Kidney (tissue), 22 donors: ENCODE data around the gene GM2A. TPM values are rescaled to one million over a fixed set of nuclear protein-coding genes. Genes with fewer than 3 reads are reported as not detected.

Experiments used
- DNase-seq, 5 donors: peaks; one replicate each; pipeline ENCODE4 v3.0.0-alpha.2; 2013 to 2020
- FAIRE-seq: peaks from 2 replicates; lab custom pipeline; 2012; peaks lifted over from hg19 to GRCh38; lab: Jason Lieb, UNC
- H3K27ac ChIP-seq, 2 donors: one replicate each; pipeline ENCODE4 v1.7.0; 2013; ENCODE audit warnings: low read depth in 2 of 2, low read length in 2 of 2, inconsistent platforms in 1 of 2
- H3K27me3 ChIP-seq: one replicate; pipeline ENCODE4 v1.7.1; 2013; ENCODE audit warnings: low read length, inconsistent platforms; ENCODE audit not compliant: control insufficient read depth, insufficient read depth
- H3K36me3 ChIP-seq, 3 donors: one replicate each; pipeline versions ENCODE4 v1.7.0 to v1.7.1; 2013; ENCODE audit warnings: low read length in 3 of 3, control low read depth in 1 of 3, inconsistent platforms in 1 of 3; ENCODE audit not compliant: insufficient read depth in 3 of 3, control insufficient read depth in 2 of 3
- H3K4me1 ChIP-seq, 3 donors: one replicate each; pipeline versions ENCODE4 v1.7.0 to v1.7.1; 2013; ENCODE audit warnings: low read length in 3 of 3, inconsistent platforms in 1 of 3, low read depth in 1 of 3; ENCODE audit not compliant: control insufficient read depth in 2 of 3, insufficient read depth in 2 of 3
- H3K4me3 ChIP-seq, 3 donors: one replicate each; pipeline versions ENCODE4 v1.7.0 to v1.8.1; 2013; ENCODE audit warnings: low read length in 3 of 3, control low read depth in 1 of 3, inconsistent platforms in 1 of 3
- H3K9ac ChIP-seq, 3 donors: one replicate each; pipeline versions ENCODE4 v1.7.0 to v1.7.1; 2013; ENCODE audit warnings: low read length in 3 of 3, control low read depth in 1 of 3, inconsistent platforms in 1 of 3
- H3K9me3 ChIP-seq, 3 donors: one replicate each; pipeline versions ENCODE4 v1.7.0 to v1.7.1; 2013; ENCODE audit warnings: low read length in 3 of 3, control low read depth in 1 of 3, inconsistent platforms in 1 of 3; ENCODE audit not compliant: control insufficient read depth in 2 of 3, insufficient read depth in 1 of 3
- intact Hi-C: fragments of 100-400 bp; cut with DNase I; formaldehyde crosslinking; loops from one replicate; pipeline ENCODE4 v1.11.1; 2022
- long read RNA-seq, 10 donors: library from polyadenylated mRNA in 1 of 10; unstranded in 1 of 10; transcript quantifications; one replicate each; pipeline ENCODE4 v2.0.0 and lab custom pipeline, GENCODE V29; 2021 to 2026
- polyA plus RNA-seq: library from polyadenylated mRNA; stranded (reverse); fragments of 350-450 nt; fragmentation: Illumina TruSeq; extraction: RNeasy Lipid Tissue Mini Kit (QIAGEN cat#74804); gene quantifications from one replicate; pipeline ENCODE4 v1.2.3, GENCODE V29; 2014; ENCODE audit warnings: low read depth, low replicate concordance; ENCODE audit not compliant: insufficient read depth
- total RNA-seq: library from RNA; stranded (reverse); fragmentation: NEBNext Ultra II Directional; extraction: Animal tissue kit (Norgen Biotek cat#: 25700); gene quantifications from one replicate; pipeline ENCODE4 v1.2.1, GENCODE V29; 2021
- TF ChIP-seq, protein P1 (sequence below): IDR thresholded peaks from 3 replicates; pipeline ENCODE4 v1.5.1; 2012; ENCODE audit warnings: mild to moderate bottlenecking, moderate library complexity, borderline replicate concordance; ENCODE audit not compliant: insufficient read depth; ENCODE audit errors: extremely low read depth
- donor health status: control.
- donor health status: control.
- donor health status: control.
- donor health status: control.
- donor health status: control.
- donor health status: DM: yes; HTN: yes; CAD: no.
- donor health status: Normal renal cell carcinoma (clear cell type).

Gene GM2A
- total RNA-seq (29.8 TPM), polyA plus RNA-seq (13.7 TPM)
- long read RNA-seq, donor 1, partial matches to known transcripts = 0 of 4 reads
- long read RNA-seq, donor 1, other reads (novel, unspliced or antisense) = 0 of 4 reads
- long read RNA-seq, donor 2, transcript GM2A-201 (4 exons, 3,896 nt) = major isoform, 5 of 5 reads
- long read RNA-seq, donor 2, partial matches to known transcripts = 0 of 5 reads
- long read RNA-seq, donor 2, other reads (novel, unspliced or antisense) = 0 of 5 reads
- long read RNA-seq, donor 3, transcript GM2A-201 (4 exons, 3,896 nt) = major isoform, 5 of 5 reads
- long read RNA-seq, donor 3, partial matches to known transcripts = 0 of 5 reads
- long read RNA-seq, donor 3, other reads (novel, unspliced or antisense) = 0 of 5 reads
- long read RNA-seq, donor 4, transcript GM2A-201 (4 exons, 3,896 nt) = major isoform, 9 of 9 reads
- long read RNA-seq, donor 4, partial matches to known transcripts = 0 of 9 reads
- long read RNA-seq, donor 4, other reads (novel, unspliced or antisense) = 0 of 9 reads
- long read RNA-seq, donor 5, partial matches to known transcripts = 0 of 1 reads
- long read RNA-seq, donor 5, other reads (novel, unspliced or antisense) = 0 of 1 reads
- long read RNA-seq, donor 6, partial matches to known transcripts = 0 of 1 reads
- long read RNA-seq, donor 6, other reads (novel, unspliced or antisense) = 0 of 1 reads
- long read RNA-seq, donor 7, partial matches to known transcripts = 0 of 10 reads
- long read RNA-seq, donor 7, other reads (novel, unspliced or antisense) = 10 of 10 reads
- long read RNA-seq, donor 8, partial matches to known transcripts = 9 of 12 reads
- long read RNA-seq, donor 8, other reads (novel, unspliced or antisense) = 0 of 12 reads
- long read RNA-seq, donor 9, partial matches to known transcripts = 0 of 3 reads
- long read RNA-seq, donor 9, other reads (novel, unspliced or antisense) = 0 of 3 reads
- long read RNA-seq, donor 10, partial matches to known transcripts = 22 of 23 reads
- long read RNA-seq, donor 10, other reads (novel, unspliced or antisense) = 0 of 23 reads

DNA sequence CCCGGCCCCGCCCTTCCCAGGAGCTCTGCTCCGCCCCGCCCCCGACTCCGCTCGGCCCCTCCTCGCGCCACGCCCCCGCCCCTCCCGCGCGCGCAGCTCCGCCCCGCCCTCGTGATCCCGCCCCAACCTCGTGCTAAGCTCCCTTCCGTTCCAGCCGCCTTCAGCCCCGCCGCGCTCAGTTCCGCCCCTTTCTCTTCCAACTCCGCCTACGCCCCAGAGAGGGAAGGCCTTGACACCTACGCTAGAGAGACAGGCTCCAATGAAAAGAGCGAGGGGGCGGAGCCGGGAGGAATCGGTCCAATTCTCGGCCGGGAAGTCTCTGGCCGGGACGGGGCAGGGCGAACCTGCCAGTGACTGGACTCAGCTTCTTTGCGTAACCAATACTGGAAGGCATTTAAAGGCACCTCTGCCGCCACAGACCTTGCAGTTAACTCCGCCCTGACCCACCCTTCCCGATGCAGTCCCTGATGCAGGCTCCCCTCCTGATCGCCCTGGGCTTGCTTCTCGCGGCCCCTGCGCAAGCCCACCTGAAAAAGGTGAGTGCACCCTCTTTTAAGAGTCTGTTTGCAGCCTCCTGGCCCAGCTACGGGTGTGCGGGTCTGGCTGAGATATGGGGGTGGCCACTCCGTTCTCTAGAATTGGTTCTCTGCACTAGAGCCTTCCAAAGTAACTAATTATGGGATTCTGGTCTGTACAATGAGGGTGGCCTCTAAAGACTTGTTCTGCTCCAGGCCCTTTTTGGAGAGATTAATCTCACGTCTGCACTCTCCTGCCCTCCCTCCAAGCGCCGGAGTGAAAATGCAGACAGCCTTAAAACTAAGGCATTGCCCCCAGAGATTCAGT is at the start of gene GM2A:
Gene GM2A (plus strand): TSS at position 424 of the 843 bp plus-strand sequence. CDS start 32 bp downstream, at position 456.
- intact Hi-C loops = no loop called here
- peaks cover 0 to 16% (median 13%) of the 10 kb centered on the region in 3 donors for H3K4me1 ChIP-seq
- TF ChIP-seq, protein P1, sequence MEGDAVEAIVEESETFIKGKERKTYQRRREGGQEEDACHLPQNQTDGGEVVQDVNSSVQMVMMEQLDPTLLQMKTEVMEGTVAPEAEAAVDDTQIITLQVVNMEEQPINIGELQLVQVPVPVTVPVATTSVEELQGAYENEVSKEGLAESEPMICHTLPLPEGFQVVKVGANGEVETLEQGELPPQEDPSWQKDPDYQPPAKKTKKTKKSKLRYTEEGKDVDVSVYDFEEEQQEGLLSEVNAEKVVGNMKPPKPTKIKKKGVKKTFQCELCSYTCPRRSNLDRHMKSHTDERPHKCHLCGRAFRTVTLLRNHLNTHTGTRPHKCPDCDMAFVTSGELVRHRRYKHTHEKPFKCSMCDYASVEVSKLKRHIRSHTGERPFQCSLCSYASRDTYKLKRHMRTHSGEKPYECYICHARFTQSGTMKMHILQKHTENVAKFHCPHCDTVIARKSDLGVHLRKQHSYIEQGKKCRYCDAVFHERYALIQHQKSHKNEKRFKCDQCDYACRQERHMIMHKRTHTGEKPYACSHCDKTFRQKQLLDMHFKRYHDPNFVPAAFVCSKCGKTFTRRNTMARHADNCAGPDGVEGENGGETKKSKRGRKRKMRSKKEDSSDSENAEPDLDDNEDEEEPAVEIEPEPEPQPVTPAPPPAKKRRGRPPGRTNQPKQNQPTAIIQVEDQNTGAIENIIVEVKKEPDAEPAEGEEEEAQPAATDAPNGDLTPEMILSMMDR = no peak
- no peaks in the 10 kb centered on the region for H3K9me3 ChIP-seq
- peak within 1 kb of the TSS; percentile 86 to 88 (median 86) for H3K4me3 ChIP-seq
- H3K27ac ChIP-seq = peak within 1 kb of the TSS; percentile 71 to 73
- peak; percentile 97 for FAIRE-seq
- peak; percentile 100 for DNase-seq
- no peaks in the 10 kb centered on the region for H3K36me3 ChIP-seq
- H3K27me3 ChIP-seq = no peaks in the 10 kb centered on the region
- H3K9ac ChIP-seq = peak within 1 kb of the TSS; percentile 48 to 79 (median 77)

DNA sequence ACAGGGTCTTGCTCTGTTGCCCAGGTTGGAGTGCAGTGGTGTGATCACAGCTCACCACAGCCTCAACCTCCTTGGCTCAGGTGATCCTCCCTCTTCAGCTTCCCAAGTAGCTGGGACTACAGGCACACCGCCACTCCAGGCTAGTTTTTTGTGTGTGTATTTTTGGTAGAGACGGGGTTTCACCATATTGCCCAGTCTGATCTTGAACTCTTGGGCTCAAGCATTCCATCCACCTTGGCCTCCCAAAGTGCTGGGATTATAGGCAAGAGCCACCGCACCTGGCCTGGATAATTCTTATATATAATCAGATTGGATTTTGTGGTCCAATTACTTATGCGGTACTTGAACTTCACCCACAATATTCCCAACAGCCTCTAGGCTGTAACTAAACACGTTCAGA is 48.9 kb upstream of the GM2A start:
- Histone ChIP-seq H3K9me3 (no peaks in the 10 kb centered on the region), H3K4me1 (no peaks in the 10 kb centered on the region), H3K27me3 (no peaks in the 10 kb centered on the region), H3K27ac (no peak overlapping the region), H3K4me3 (no peak overlapping the region), H3K36me3 (no peaks in the 10 kb centered on the region), H3K9ac (no peak overlapping the region)
- intact Hi-C loops = no loop called here
- FAIRE-seq = no peak
- no peak for DNase-seq
- TF ChIP-seq, protein P1 = no peak

DNA sequence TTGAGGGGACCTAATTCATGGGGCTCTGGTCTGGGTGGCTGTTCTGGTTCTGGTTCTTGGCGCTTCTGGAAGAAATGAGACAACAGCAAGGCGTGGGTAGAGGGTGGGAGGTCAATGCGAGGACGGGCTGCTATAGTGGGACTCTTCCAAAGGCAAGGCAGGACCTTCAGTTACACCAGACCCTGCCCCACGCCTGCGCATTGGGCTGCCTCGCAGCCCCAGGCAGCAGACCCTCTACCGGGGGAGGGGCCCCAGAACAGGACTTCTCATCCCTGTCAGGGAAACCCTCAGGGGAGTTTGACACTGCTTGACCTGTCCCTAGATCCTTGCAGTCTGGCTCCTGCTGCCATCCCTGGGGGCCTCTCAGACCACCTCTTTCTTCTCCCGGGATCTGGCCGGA is 47.6 kb upstream of the GM2A start:
- no peaks in the 10 kb centered on the region for H3K4me1 ChIP-seq
- FAIRE-seq = no peak
- no peak overlapping the region for H3K4me3 ChIP-seq
- H3K9me3 ChIP-seq = no peaks in the 10 kb centered on the region
- no peaks in the 10 kb centered on the region for H3K36me3 ChIP-seq
- DNase-seq = no peak
- intact Hi-C loops = no loop called here
- TF ChIP-seq, protein P1 = no peak
- H3K27ac ChIP-seq = no peak overlapping the region
- no peaks in the 10 kb centered on the region for H3K27me3 ChIP-seq
- H3K9ac ChIP-seq = no peak overlapping the region
